Coronary artery (tissue), 2 donors: ENCODE measurements around the gene CSTPP1.
"Not testable (repeated sequence)": the region's sequence is repeated elsewhere in the genome, so short reads cannot be mapped to it uniquely, and the experiment has no call there.

Experiments used
- DNase-seq: peaks from one replicate; pipeline ENCODE4 v3.0.0-alpha.2; 2017; ENCODE audit warnings: low spot score
- H3K27ac ChIP-seq, 2 donors: fragments of 200-600 bp; sonication (generic); one replicate each; pipeline ENCODE4 v1.5.1; 2016 to 2019
- H3K4me3 ChIP-seq: fragments of 200-600 bp; sonication (generic); 2 replicates; pipeline ENCODE4 v1.5.1; 2016; ENCODE audit warnings: mild to moderate bottlenecking, moderate library complexity
- TF ChIP-seq, protein P1 (sequence below): fragments of 200-600 bp; sonication (generic); IDR thresholded peaks from one replicate; pipeline ENCODE4 v1.5.1; 2019; ENCODE audit warnings: antibody characterized with exemption

The CSTPP1 gene

DNA sequence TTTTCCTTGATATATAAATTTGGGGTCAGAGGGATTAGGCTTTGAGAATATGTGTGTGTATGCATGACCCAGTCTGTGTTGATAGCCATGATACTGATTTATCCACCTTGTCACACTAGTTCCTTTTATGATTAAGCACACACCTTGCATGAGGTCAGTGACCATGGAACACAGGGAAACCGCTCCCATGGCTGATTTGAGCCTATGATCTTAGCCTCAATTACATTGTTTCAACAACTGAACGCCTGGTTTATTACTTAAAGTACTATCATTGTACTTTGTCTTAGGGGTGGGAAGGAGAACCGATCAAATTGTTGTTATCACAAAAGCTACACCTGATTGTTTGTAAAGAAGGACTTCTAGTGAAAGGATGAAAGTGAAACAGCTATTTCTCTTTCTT is 169.4 kb downstream of the CSTPP1 start:
- Histone ChIP-seq H3K27ac (no peak overlapping the region), H3K4me3 (no peak overlapping the region)
- no peak for DNase-seq
- TF ChIP-seq, protein P1, sequence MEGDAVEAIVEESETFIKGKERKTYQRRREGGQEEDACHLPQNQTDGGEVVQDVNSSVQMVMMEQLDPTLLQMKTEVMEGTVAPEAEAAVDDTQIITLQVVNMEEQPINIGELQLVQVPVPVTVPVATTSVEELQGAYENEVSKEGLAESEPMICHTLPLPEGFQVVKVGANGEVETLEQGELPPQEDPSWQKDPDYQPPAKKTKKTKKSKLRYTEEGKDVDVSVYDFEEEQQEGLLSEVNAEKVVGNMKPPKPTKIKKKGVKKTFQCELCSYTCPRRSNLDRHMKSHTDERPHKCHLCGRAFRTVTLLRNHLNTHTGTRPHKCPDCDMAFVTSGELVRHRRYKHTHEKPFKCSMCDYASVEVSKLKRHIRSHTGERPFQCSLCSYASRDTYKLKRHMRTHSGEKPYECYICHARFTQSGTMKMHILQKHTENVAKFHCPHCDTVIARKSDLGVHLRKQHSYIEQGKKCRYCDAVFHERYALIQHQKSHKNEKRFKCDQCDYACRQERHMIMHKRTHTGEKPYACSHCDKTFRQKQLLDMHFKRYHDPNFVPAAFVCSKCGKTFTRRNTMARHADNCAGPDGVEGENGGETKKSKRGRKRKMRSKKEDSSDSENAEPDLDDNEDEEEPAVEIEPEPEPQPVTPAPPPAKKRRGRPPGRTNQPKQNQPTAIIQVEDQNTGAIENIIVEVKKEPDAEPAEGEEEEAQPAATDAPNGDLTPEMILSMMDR = no peak

DNA sequence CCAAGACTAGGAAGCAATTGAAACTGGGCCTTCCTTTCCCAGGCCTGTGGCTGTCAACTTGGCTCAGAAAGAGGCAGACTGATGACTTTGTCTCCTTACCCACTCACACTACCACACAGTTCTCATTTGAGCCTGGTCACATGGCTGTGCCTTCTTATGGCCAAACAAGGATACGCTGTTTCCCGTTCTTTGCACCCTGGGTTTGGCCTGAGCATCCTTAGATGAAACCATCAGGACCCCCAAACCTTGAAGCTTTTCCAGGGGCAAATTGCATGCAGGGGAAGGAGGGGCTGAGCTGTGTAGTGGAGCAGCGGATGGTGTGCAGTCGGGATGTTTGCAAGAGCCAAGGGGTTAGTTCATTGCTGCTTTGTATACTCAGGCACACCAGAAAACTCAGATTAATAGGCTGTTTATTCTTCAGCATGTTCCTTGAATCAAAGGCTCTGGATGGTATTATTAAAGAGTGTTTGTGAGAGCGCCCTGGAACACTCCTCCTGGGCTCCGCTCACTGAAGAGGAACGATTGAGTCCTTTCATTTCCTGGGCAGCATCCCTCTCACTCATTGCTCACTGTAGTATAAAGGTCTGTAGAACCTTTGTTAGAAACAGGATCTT is 170.3 kb downstream of the CSTPP1 start:
- TF ChIP-seq, protein P1 = no peak

DNA sequence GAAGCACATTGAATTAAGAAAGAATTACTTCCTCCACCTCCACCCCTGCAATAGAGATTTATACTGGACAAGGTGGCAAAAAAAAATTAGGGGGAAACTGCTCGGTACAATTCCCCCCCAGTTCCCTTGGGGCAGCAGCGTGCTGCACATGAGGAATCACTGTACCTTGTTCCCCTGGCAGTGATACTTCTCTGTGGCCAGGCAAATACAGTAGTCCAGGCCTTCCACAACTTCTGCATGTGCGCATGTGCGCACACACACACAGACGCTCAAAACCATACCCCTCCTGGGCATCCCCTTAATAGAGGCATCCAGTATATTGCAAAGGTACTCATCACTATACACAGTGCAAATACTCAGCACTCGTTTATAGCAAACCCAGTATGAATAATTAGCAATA is 171.2 kb downstream of the CSTPP1 start:
- DNase-seq = no peak
- Histone ChIP-seq H3K27ac (no peak overlapping the region), H3K4me3 (no peak overlapping the region)
- TF ChIP-seq, protein P1 = no peak

More for the DNA sequence above, 170.3 kb downstream of the CSTPP1 start:
- H3K4me3 ChIP-seq = no peak overlapping the region
- no peak overlapping the region for H3K27ac ChIP-seq
- no peak for DNase-seq

DNA sequence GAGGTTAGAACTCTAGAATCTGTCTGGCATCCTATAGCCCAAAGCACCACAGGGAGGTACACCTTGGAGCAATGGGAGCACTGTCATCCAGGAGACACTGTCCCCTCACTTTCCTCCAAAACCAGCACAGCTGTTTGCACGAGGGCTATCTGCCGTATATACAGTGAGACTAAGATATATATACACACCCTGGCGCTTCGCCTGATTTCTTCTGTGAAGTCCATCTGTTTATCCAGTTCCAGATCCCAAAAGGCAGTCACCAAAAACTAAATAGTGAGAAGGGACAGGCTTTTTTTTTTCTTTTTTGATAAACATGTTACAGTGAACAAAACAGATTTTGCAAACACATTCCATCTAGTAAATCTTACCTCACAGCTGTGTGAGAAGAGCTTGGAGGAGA is 171.7 kb downstream of the CSTPP1 start:
- H3K27ac ChIP-seq = no peak overlapping the region
- DNase-seq = no peak
- no peak overlapping the region for H3K4me3 ChIP-seq
- TF ChIP-seq, protein P1 = no peak

DNA sequence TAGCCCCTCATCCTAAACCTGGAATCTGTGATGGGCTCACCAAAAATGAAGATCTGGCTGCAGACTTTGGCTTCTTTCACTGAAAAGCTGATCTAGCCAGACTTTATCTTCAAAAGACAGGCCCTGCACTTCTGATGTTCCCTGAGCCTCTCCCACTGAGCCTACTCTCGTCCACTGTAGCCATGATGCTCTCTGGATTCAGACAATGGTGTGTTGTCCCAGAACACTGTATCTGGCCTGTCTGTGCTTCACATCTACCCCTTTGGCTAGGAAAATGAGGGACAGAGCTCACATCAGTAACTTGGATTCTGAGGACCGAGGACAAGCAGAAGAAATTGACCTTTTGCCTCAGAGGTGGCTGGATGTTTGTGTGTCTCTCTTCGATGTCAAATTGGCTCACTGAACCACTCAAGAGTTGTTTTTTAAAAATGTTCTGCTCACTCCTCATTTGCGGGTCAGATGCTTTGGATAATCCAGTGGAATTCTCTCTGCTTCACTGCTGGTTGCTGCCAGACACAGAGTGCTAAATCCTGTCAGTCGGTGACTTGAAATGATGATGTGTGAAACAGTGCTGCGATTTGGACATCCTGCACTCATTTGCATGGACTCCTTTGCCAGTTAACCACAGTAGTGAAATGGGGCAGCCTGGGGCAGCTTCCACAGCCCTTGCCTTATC is 172.6 kb downstream of the CSTPP1 start:
- TF ChIP-seq, protein P1 = no peak
- no peak for DNase-seq
- no peak overlapping the region for H3K4me3 ChIP-seq
- no peak overlapping the region for H3K27ac ChIP-seq

DNA sequence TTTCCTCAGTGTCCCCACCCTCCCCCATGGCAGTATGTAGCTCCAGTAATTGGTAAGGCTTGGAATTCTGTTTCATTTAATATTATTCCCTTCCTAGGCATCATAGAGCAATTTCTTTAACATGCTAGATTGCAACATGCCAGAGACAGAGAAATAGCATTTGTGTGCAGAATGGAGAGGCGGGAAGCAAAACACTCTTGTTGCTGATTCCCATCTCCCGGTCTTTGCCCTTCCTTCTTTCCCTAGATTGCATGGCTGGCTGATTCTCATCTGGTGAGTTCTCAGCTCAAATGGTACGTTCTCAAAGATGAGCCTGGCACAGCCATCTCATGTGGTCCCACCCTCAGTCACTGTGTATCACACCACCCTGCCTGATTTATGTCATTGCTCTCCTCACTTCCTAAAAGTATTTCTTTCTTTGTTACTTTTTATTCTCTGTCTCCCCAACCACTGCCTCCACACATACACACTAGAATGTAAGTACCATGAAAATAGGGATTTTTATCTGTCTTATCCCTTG is 173.2 kb downstream of the CSTPP1 start:
- TF ChIP-seq, protein P1 = no peak
- no peak for DNase-seq
- no peak overlapping the region for H3K4me3 ChIP-seq
- H3K27ac ChIP-seq = no peak overlapping the region

DNA sequence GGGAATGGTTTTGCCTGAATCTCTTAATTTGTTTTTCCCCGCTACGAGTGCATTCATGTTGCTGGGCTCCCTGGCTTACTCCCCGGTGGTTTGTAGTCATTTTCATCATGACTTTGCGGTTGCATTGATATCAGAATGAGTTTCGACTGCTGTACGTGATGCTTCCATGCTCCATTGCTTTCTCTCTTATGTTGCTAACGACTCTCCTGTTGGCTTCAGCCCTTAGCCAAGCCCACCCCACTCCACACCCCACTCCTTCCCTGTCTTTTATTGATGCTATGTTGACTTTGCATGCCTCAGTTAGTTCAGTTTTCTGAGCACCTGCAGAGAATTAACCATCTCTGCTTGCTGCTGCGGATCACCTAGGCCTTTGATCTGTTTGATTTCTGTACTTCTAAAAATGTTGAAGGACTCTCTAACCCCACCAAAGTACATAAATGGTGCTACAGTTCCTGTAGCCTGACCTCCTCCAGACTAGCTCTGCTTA is 174.8 kb downstream of the CSTPP1 start:
- TF ChIP-seq, protein P1 = no peak
- no peak for DNase-seq
- no peak overlapping the region for H3K27ac ChIP-seq
- no peak overlapping the region for H3K4me3 ChIP-seq

DNA sequence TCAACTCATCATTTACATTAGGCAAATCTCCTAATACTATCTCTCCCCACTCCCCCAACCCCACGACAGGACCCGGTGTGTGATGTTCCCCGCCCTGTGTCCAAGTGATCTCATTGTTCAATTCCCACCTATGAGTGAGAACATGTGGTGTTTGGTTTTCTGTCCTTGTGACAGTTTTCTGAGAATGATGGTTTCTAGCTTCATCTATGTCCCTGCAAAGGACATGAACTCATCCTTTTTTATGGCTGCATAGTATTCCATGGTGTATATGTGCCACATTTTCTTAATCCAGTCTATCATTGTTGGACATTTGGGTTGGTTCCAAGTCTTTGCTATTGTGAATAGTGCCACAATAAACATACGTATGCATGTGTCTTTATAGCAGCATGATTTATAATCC is 176.4 kb downstream of the CSTPP1 start:
- not testable (repeated sequence) for DNase-seq, H3K4me3 ChIP-seq, H3K27ac ChIP-seq

DNA sequence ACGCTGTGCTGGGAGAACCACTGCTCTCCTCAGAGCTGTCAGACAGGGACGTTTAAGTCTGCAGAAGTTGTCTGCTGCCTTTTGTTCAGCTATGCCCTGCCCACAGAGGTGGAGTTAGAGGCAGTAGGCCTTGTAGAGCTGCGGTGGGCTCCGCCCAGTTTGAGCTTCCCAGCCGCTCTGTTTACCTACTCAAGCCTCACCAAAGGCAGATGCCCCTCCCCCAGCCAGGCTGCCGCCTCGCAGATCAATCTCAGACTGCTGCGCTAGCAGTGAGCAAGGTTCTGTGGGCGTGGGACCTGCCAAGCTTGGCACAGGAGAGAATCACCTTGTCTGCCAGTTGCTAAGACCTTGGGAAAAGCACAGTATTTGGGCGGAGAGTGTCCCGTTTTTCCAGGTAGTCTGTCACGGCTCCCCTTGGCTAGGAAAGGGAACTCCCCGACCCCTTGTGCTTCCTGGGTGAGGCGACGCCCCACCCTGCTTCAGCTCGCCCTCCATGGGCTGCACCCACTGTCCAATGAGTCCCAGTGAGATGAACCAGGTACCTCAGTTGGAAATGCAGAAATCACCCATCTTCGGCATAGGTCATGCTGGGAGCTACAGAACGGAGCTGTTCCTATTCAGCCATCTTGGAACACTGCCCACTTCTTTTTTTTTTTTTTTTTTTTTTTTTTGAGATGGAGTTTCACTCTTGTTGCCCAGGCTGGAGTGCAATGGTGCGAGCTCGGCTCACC is 182.6 kb downstream of the CSTPP1 start:
- not testable (repeated sequence) for DNase-seq, H3K4me3 ChIP-seq, H3K27ac ChIP-seq
